CD4-positive, alpha-beta T cell (primary cell): Measurements from ENCODE around the gene ENGASE. TPM values are rescaled to one million over a fixed set of nuclear protein-coding genes. Genes with fewer than 3 reads are reported as not detected.
A peak's percentile ranks its signal among the peaks of the same experiment; 100 is the strongest.

Experiments used
- ATAC-seq: fragments of 200-7000 bp; cut with Tn5 transposase; one replicate; pipeline ENCODE4 v1.10.0; 2022; ENCODE audit warnings: mild to moderate bottlenecking; ENCODE audit not compliant: poor library complexity
- CTCF ChIA-PET: fragments of 350-600 bp; sonication (Branson Sonifier 250); formaldehyde crosslinking; loops from one replicate; lab custom pipeline; 2021; ENCODE audit warnings: antibody characterized with exemption, inconsistent platforms; lab: Charles Lee
- POLR2A ChIA-PET: fragments of 350-600 bp; sonication (Branson Sonifier 250); formaldehyde crosslinking; loops from one replicate; lab custom pipeline; 2021; ENCODE audit warnings: antibody characterized with exemption, inconsistent platforms; lab: Charles Lee
- DNase-seq, 14 experiments: peaks; one replicate each; pipeline ENCODE4 v3.0.0-alpha.2; 2013 to 2020; ENCODE audit warnings: mixed read lengths in 2 of 14
- H3K27ac ChIP-seq, 2 donors: one replicate each; pipeline versions ENCODE4 v1.5.1 to v1.7.0; 2013; ENCODE audit warnings: low read length in 2 of 2, low read depth in 1 of 2, mild to moderate bottlenecking in 1 of 2
- H3K27me3 ChIP-seq, 2 experiments: 1 replicate in 1 of 2; 2 replicates in 1 of 2; pipeline versions ENCODE4 v1.6.1 to v1.7.0; 2013; ENCODE audit warnings: low read length in 2 of 2, control low read depth in 1 of 2, mild to moderate bottlenecking in 1 of 2, moderate library complexity in 1 of 2; ENCODE audit not compliant: insufficient read depth in 2 of 2, control insufficient read depth in 1 of 2
- H3K36me3 ChIP-seq: one replicate; pipeline ENCODE4 v1.6.1; 2013; ENCODE audit warnings: low read length, control low read depth; ENCODE audit not compliant: insufficient read depth
- H3K4me1 ChIP-seq: one replicate; pipeline ENCODE4 v1.6.1; 2013; ENCODE audit warnings: low read length, control low read depth; ENCODE audit not compliant: insufficient read depth
- H3K4me3 ChIP-seq: one replicate; pipeline ENCODE4 v1.5.1; 2013; ENCODE audit warnings: mild to moderate bottlenecking, low read length, moderate library complexity
- H3K9me3 ChIP-seq, 2 experiments: 1 replicate in 1 of 2; 2 replicates in 1 of 2; pipeline versions ENCODE4 v1.6.1 to v1.7.0; 2013; ENCODE audit warnings: low read length in 2 of 2, mild to moderate bottlenecking in 2 of 2, control low read depth in 1 of 2, moderate library complexity in 1 of 2; ENCODE audit not compliant: control insufficient read depth in 1 of 2, insufficient read depth in 1 of 2
- H3K27ac Mint-ChIP-seq: one replicate; pipeline ENCODE4 v1.8.0; 2020; ENCODE audit warnings: mixed read lengths
- H3K27me3 Mint-ChIP-seq: one replicate; pipeline ENCODE4 v1.8.0; 2021; ENCODE audit warnings: mixed read lengths
- H3K36me3 Mint-ChIP-seq: one replicate; pipeline ENCODE4 v1.8.0; 2021; ENCODE audit warnings: low read depth, mixed read lengths
- H3K4me1 Mint-ChIP-seq: one replicate; pipeline ENCODE4 v1.8.0; 2021; ENCODE audit warnings: low read depth, mixed read lengths
- H3K4me3 Mint-ChIP-seq: one replicate; pipeline ENCODE4 v1.8.0; 2020; ENCODE audit warnings: mild to moderate bottlenecking, mixed read lengths
- H3K9me3 Mint-ChIP-seq: one replicate; pipeline ENCODE4 v1.8.0; 2020; ENCODE audit warnings: mixed read lengths
- intact Hi-C, 2 experiments: fragments of 100-400 bp; cut with DNase I in 1 of 2; cut with micrococcal nuclease in 1 of 2; formaldehyde crosslinking; loops; one replicate each; pipeline versions ENCODE4 v1.15.1 to v1.9.0; 2023 to 2025; cut with DNase I, micrococcal nuclease
- total RNA-seq, 174 experiments: library from RNA in 2 of 174; stranded (reverse) in 2 of 174; gene quantifications; one replicate each; pipeline ENCODE4 v1.2.3 and lab custom pipeline; 2021 to 2026
- TF ChIP-seq, protein P1 (sequence below): fragments of 200-600 bp; IDR thresholded peaks from one replicate; pipeline ENCODE4 v1.8.0; 2022; ENCODE audit warnings: antibody characterized with exemption, mild to moderate bottlenecking

ENGASE gene
- total RNA-seq, 2 experiments from 2014 or later, result 49.8 to 50.9 TPM

DNA sequence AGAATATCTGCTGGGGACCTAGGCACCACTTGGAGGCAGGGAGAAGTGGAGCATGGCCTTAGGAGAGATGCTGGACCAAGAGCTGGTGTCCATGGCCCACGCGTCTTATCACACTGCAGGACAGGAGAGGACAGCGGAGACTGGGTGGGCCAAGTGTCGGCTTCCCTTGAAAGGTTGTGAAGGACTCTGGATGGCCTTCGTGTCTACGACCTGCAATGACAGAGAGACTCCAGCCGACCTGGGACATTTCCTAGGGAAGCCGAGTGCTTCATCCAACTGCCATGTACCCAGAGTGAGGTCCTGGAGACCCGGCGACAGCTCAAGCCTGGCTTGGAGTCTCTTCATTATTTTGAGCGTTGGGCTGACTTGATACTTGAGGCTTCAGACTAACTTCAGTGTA lies 30.2 kb upstream of the ENGASE start:
- Mint-ChIP-seq H3K4me3 (no peak overlapping the region), H3K36me3 (no peaks in the 10 kb centered on the region), H3K9me3 (no peaks in the 10 kb centered on the region), H3K27ac (no peak overlapping the region), H3K27me3 (peaks cover 14% of the 10 kb centered on the region), H3K4me1 (no peaks in the 10 kb centered on the region)
- H3K9me3 ChIP-seq, result no peaks in the 10 kb centered on the region
- no peak for ATAC-seq
- no peak overlapping the region for H3K27ac ChIP-seq
- no peak overlapping the region for H3K4me3 ChIP-seq
- peaks cover 0 to 6% of the 10 kb centered on the region in 2 experiments for H3K27me3 ChIP-seq
- no peaks in the 10 kb centered on the region for H3K36me3 ChIP-seq
- ChIA-PET CTCF (interaction anchor here (1.0 kb wide), 1 partner anchor 8 kb away, joined by 3 read pairs; no protein-coding TSS in a partner anchor), POLR2A (no interaction called here)
- H3K4me1 ChIP-seq, result peaks cover 8% of the 10 kb centered on the region
- DNase-seq, result no peak
- intact Hi-C loops, result loop anchor here in 1 of 2 experiments (5.0 kb wide), 1 partner anchor 57 kb away; no protein-coding TSS in a partner anchor
- TF ChIP-seq, protein P1, sequence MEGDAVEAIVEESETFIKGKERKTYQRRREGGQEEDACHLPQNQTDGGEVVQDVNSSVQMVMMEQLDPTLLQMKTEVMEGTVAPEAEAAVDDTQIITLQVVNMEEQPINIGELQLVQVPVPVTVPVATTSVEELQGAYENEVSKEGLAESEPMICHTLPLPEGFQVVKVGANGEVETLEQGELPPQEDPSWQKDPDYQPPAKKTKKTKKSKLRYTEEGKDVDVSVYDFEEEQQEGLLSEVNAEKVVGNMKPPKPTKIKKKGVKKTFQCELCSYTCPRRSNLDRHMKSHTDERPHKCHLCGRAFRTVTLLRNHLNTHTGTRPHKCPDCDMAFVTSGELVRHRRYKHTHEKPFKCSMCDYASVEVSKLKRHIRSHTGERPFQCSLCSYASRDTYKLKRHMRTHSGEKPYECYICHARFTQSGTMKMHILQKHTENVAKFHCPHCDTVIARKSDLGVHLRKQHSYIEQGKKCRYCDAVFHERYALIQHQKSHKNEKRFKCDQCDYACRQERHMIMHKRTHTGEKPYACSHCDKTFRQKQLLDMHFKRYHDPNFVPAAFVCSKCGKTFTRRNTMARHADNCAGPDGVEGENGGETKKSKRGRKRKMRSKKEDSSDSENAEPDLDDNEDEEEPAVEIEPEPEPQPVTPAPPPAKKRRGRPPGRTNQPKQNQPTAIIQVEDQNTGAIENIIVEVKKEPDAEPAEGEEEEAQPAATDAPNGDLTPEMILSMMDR, result no peak

DNA sequence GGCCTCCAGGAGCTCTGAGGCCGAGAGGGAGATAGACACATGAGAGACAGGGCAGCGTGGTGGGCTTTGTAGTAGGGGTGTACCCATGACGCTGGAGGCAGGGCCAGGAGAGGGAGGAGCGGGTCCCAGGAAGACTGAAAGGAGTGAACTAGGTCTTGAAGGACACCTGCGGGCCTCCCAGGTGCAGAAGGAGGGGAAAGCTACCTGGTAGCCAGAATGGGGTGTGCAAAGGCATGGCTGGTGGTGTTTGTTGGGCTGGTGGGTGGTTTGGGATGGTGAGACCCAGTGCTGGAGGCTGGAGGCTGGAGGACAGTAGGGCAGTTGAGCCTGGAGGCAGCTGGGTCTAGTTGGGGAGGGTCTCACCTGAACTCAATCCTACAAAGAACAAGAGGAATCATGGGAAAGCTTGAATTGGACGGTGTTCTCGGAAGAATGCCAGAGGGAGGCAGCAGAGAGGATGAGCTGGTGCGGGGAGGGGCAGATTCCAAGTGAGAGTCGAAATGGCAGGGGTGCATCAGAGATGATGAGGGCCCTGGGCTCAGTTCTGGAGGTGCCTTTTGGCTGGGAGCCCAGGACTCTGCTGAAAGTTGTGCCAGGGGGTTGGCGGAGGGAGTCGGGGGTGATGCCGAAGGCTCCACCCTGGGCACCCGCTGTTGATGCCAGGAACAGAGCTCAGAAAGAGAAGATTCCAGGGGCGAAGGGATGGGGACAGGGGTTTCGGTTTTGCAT lies 29.5 kb upstream of the ENGASE start:
- intact Hi-C loops, result no loop called here
- TF ChIP-seq, protein P1, result no peak
- ATAC-seq (no peak), DNase-seq (no peak)
- Mint-ChIP-seq H3K4me1 (no peaks in the 10 kb centered on the region), H3K9me3 (no peaks in the 10 kb centered on the region), H3K36me3 (no peaks in the 10 kb centered on the region), H3K27ac (no peak overlapping the region), H3K27me3 (peaks cover 14% of the 10 kb centered on the region), H3K4me3 (no peak overlapping the region)
- H3K4me1 ChIP-seq, result peaks cover 8% of the 10 kb centered on the region
- H3K27ac ChIP-seq, result no peak overlapping the region
- ChIA-PET CTCF (interaction anchor here (0.9 to 1.0 kb wide), 2 partner anchors 9 to 20 kb away, joined by 3 read pairs; no protein-coding TSS in a partner anchor), POLR2A (no interaction called here)
- H3K27me3 ChIP-seq, result peaks cover 0 to 6% of the 10 kb centered on the region in 2 experiments
- H3K9me3 ChIP-seq, result no peaks in the 10 kb centered on the region
- H3K36me3 ChIP-seq, result no peaks in the 10 kb centered on the region
- H3K4me3 ChIP-seq, result no peak overlapping the region

DNA sequence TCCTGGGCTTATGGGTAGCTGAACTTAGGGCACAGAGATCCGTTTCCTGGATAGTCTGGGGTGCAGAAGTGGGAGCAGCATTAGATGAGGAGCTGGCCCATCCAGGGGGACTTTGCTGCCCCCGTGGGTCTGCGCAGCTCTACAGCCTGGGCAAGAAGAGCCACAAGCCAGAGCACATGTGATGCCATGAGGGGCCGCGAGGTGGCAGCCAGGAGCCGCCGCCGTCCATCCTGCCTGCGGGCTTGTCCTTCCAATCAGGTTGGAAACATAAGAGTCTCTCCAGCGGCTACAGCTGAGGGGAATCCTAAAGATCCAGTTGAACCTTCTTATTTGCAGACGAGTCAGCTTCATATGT lies 28.8 kb upstream of the ENGASE start:
- no peak overlapping the region for H3K27ac Mint-ChIP-seq
- no peaks in the 10 kb centered on the region for H3K4me1 Mint-ChIP-seq
- DNase-seq, result peak; percentile 31 to 80 (median 55)
- peak; percentile 90 for ATAC-seq
- H3K4me1 ChIP-seq, result peaks cover 8% of the 10 kb centered on the region
- H3K27me3 Mint-ChIP-seq, result peaks cover 14% of the 10 kb centered on the region
- H3K36me3 ChIP-seq, result no peaks in the 10 kb centered on the region
- no peaks in the 10 kb centered on the region for H3K36me3 Mint-ChIP-seq
- no peak overlapping the region for H3K27ac ChIP-seq
- no peak overlapping the region for H3K4me3 ChIP-seq
- CTCF ChIA-PET, result interaction anchor here (0.9 kb wide), 1 partner anchor 19 kb away, joined by 3 read pairs; no protein-coding TSS in a partner anchor
- H3K27me3 ChIP-seq, result peaks cover 0 to 6% of the 10 kb centered on the region in 2 experiments
- no peak overlapping the region for H3K4me3 Mint-ChIP-seq
- no peaks in the 10 kb centered on the region for H3K9me3 ChIP-seq
- intact Hi-C loops, result loop anchor here (1.0 to 2.0 kb wide), 3 partner anchors 37 to 347 kb away; no protein-coding TSS in a partner anchor
- POLR2A ChIA-PET, result no interaction called here
- H3K9me3 Mint-ChIP-seq, result no peaks in the 10 kb centered on the region
- TF ChIP-seq, protein P1, result peak; percentile 80
